HepG2 (cell line): ENCODE measurements around the gene CFH. TPM values are rescaled to one million over a fixed set of nuclear protein-coding genes. Genes with fewer than 3 reads are reported as not detected.

ENCODE experiments used
- MYPOP ChIP-seq: sonication (generic); formaldehyde crosslinking; IDR thresholded peaks from 2 replicates; pipeline ENCODE4 v1.8.1; 2023; ENCODE audit warnings: mild to moderate bottlenecking, moderate library complexity, missing genetic modification reagents
- NRL ChIP-seq: sonication (generic); formaldehyde crosslinking; IDR thresholded peaks from 2 replicates; pipeline ENCODE4 v1.5.0; 2020; ENCODE audit warnings: missing genetic modification reagents, mild to moderate bottlenecking, moderate library complexity, borderline replicate concordance
- PCBP1 ChIP-seq: fragments of 200-400 bp; formaldehyde crosslinking; IDR thresholded peaks from 2 replicates; pipeline ENCODE4 v1.6.1; 2017; ENCODE audit warnings: mild to moderate bottlenecking, low read depth, low read length, borderline replicate concordance
- TBL1XR1 ChIP-seq: fragments of 150-350 bp; IDR thresholded peaks from 2 replicates; pipeline ENCODE4 v1.6.1; 2014; ENCODE audit warnings: borderline replicate concordance, low read length; ENCODE audit not compliant: partially characterized antibody
- ZNF318 ChIP-seq: sonication (generic); formaldehyde crosslinking; IDR thresholded peaks from 2 replicates; pipeline ENCODE4 v1.4.0; 2020; ENCODE audit warnings: mild to moderate bottlenecking, missing genetic modification reagents
- ZNF800 ChIP-seq: sonication (generic); formaldehyde crosslinking; IDR thresholded peaks from 2 replicates; pipeline ENCODE4 v1.4.0; 2020; ENCODE audit warnings: missing genetic modification reagents
- ZSCAN21 ChIP-seq: sonication (generic); formaldehyde crosslinking; IDR thresholded peaks from 2 replicates; pipeline ENCODE4 v1.8.0; 2022; ENCODE audit warnings: mild to moderate bottlenecking, missing genetic modification reagents, moderate library complexity, borderline replicate concordance
- ZSCAN25 ChIP-seq: sonication (generic); formaldehyde crosslinking; IDR thresholded peaks from 2 replicates; pipeline ENCODE4 v1.8.0; 2022; ENCODE audit warnings: mild to moderate bottlenecking, missing genetic modification reagents
- polyA plus RNA-seq, 8 experiments: library from polyadenylated mRNA; depleted of rRNA in 3 of 8; stranded (reverse) in 7 of 8; unstranded in 1 of 8; fragments of >200 nt; fragmentation: Illumina TruSeq in 4 of 8; extraction: Trizol in 4 of 8; gene quantifications; 2 replicates each; pipeline versions ENCODE4 v1.2.1 to v1.2.3, GENCODE V29; 2011 to 2016; ENCODE audit warnings: low read depth in 4 of 8, missing spikeins in 1 of 8, mixed read lengths in 1 of 8; ENCODE audit not compliant: insufficient read depth in 1 of 8
- total RNA-seq, 5 experiments: library from RNA; depleted of rRNA; stranded (reverse); fragments of >200 nt; fragmentation: Illumina TruSeq; extraction: Trizol; gene quantifications; 2 replicates each; pipeline ENCODE4 v1.2.3, GENCODE V29; 2016; ENCODE audit warnings: low read depth in 1 of 5

The CFH gene
- total and polyA plus RNA-seq, 2 of the 13 experiments (the other 11 are each of a cell fraction or from before 2014, with no cell fraction given): not detected

- TF ChIP-seq ZNF800 (CRISPR knock-in tag): no peak
- TF ChIP-seq TBL1XR1: no peak
- TF ChIP-seq PCBP1: no peak
- TF ChIP-seq ZSCAN25 (CRISPR knock-in tag): no peak
- no peak for TF ChIP-seq MYPOP
- TF ChIP-seq ZSCAN21 (CRISPR knock-in tag): no peak
- TF ChIP-seq NRL: no peak
- no peak for TF ChIP-seq ZNF318 (CRISPR knock-in tag)
- TF ChIP-seq, all 625 proteins: peak for 0
Measured at GRCh38 chr1:196701144-196701543, 49.3 kb downstream of the CFH start (continued).
